Retinal pigment epithelial cell (primary cell): Measurements from ENCODE around the gene TUBGCP2.

Source experiments
- DNase-seq: peaks from one replicate; pipeline ENCODE4 v3.0.0-alpha.2; 2010; ENCODE audit warnings: low read depth
- H3K4me3 ChIP-seq: 2 replicates; pipeline ENCODE4 v1.5.1; 2011; ENCODE audit warnings: mild to moderate bottlenecking, low read length, control low read depth, moderate library complexity
- TF ChIP-seq, protein P1 (sequence below): conservative IDR thresholded peaks from 2 replicates; pipeline ENCODE4 v1.5.1; 2011; ENCODE audit warnings: low read depth, low read length, control low read depth, inconsistent platforms

Gene TUBGCP2

DNA sequence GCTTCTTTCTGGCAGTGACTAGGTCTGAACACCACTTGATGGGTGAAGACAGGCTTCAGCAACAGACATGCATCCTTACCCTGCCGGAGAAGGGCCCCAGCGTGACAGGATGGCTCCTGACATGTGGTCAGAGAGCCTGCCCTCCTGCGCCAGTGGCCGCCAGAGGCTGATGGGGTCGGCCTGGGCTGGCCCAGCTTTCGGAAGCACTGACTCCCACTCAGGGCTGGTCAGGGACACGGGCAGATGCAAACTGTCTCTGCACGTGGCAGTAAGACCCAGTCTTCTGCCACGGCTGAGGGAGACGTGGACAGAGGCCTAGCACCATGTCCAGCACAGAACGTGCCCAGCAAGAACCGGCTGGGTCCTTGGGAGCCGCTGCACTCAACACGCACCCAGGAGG lies 10.2 kb downstream of the TUBGCP2 start:
- DNase-seq: no peak
- no peak overlapping the region for H3K4me3 ChIP-seq
- TF ChIP-seq, protein P1, sequence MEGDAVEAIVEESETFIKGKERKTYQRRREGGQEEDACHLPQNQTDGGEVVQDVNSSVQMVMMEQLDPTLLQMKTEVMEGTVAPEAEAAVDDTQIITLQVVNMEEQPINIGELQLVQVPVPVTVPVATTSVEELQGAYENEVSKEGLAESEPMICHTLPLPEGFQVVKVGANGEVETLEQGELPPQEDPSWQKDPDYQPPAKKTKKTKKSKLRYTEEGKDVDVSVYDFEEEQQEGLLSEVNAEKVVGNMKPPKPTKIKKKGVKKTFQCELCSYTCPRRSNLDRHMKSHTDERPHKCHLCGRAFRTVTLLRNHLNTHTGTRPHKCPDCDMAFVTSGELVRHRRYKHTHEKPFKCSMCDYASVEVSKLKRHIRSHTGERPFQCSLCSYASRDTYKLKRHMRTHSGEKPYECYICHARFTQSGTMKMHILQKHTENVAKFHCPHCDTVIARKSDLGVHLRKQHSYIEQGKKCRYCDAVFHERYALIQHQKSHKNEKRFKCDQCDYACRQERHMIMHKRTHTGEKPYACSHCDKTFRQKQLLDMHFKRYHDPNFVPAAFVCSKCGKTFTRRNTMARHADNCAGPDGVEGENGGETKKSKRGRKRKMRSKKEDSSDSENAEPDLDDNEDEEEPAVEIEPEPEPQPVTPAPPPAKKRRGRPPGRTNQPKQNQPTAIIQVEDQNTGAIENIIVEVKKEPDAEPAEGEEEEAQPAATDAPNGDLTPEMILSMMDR: no peak

- DNase-seq: no peak
- no peak overlapping the region for H3K4me3 ChIP-seq
- TF ChIP-seq, protein P1: no peak
These were observed 11.2 kb downstream of the TUBGCP2 start for GRCh38 chr10:133297504-133297903.

DNA sequence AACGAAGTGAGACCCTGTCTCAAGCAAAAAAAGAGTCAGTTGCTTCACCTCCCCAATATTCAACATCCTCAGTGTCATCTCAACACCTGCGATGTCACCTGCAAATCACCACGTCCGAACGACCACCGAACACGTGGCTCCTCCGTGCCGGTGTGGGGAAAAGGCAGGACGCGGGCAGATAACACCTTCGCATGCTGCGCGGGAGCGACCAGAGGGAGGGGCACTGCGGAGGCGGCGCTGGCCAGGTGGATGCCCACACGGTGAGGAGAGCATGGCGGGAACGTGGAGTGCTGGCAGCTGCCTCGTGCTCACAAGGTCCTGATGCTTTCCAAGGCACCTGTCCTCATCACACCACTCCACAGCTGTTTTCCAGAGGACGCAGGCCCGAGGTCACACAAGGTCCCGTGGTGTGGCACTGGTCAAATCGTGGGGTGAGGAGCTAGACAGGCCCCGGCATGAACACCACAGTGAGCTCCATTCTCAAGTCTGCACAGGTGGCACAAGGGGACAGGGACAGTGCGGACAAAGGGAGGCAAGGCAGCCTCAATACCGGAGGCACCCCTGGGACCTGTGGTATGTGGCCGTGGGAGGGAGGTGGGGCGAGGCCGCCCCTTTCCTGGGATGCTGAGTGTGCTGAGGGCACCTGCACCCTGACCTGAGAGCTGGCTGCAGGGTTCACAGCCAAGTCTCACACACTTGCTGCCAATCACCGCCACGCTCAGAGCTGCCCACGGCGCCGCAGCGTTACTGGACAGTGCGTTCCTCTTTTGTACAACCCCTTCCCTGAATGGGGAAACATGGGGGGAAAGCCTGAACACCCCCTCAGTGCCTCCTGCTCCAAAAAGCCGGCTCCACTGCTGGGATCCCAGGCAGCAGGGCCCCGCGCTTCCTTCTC lies 13.0 kb downstream of the TUBGCP2 start:
- H3K4me3 ChIP-seq: no peak overlapping the region
- TF ChIP-seq, protein P1: no peak
- no peak for DNase-seq

GRCh38 chr10:133294189-133294588 lies 14.5 kb downstream of the TUBGCP2 start:
- H3K4me3 ChIP-seq: no peak overlapping the region
- DNase-seq: no peak
- TF ChIP-seq, protein P1: no peak

- no peak overlapping the region for H3K4me3 ChIP-seq
- TF ChIP-seq, protein P1: no peak
These were observed 14.9 kb downstream of the TUBGCP2 start for GRCh38 chr10:133293810-133294119.

GRCh38 chr10:133292919-133293809 lies 15.5 kb downstream of the TUBGCP2 start:
- no peak overlapping the region for H3K4me3 ChIP-seq
- no peak for DNase-seq
- TF ChIP-seq, protein P1: no peak

More at GRCh38 chr10:133293810-133294119, 14.9 kb downstream of the TUBGCP2 start:
- DNase-seq: no peak
